ENCODE results near the gene BCAR1.
"Not testable (repeated sequence)": the region's sequence is repeated elsewhere in the genome, so short reads cannot be mapped to it uniquely, and the experiment has no call there.

The BCAR1 gene

GRCh38 chr16:75238132-75238852 is 13.1 kb downstream of the BCAR1 start:
- DNase-seq: no peak

- no peak for DNase-seq
Observed at GRCh38 chr16:75237398-75238131, 13.9 kb downstream of the BCAR1 start.

- no peak for DNase-seq
Observed at GRCh38 chr16:75236736-75237397, 14.6 kb downstream of the BCAR1 start.

GRCh38 chr16:75236232-75236631 is 15.2 kb downstream of the BCAR1 start:
- DNase-seq: no peak

GRCh38 chr16:75235721-75236193 is 15.7 kb downstream of the BCAR1 start:
- DNase-seq: no peak

GRCh38 chr16:75234856-75235696 is 16.3 kb downstream of the BCAR1 start:
- no peak for DNase-seq

- no peak for DNase-seq
Observed at GRCh38 chr16:75233611-75233938, 17.8 kb downstream of the BCAR1 start.

GRCh38 chr16:75231570-75231969 is 19.9 kb downstream of the BCAR1 start:
- DNase-seq: no peak

- no peak for DNase-seq
Observed at GRCh38 chr16:75230471-75231110, 20.8 kb downstream of the BCAR1 start.

GRCh38 chr16:75229172-75230031 is 22.0 kb downstream of the BCAR1 start:
- DNase-seq: no peak

GRCh38 chr16:75228143-75228976 is 23.1 kb downstream of the BCAR1 start:
- DNase-seq: no peak

- DNase-seq: no peak
Observed at GRCh38 chr16:75227361-75228142, 23.9 kb downstream of the BCAR1 start.

GRCh38 chr16:75226550-75227360 is 24.7 kb downstream of the BCAR1 start:
- no peak for DNase-seq

GRCh38 chr16:75225678-75226515 is 25.5 kb downstream of the BCAR1 start:
- no peak for DNase-seq

GRCh38 chr16:75225092-75225491 is 26.3 kb downstream of the BCAR1 start:
- DNase-seq: no peak

- DNase-seq: no peak
Observed at GRCh38 chr16:75224306-75225082, 26.9 kb downstream of the BCAR1 start.

- DNase-seq: not testable (repeated sequence)
Observed at GRCh38 chr16:75223129-75223528, 28.3 kb downstream of the BCAR1 start.
